NCI-H1694 treated with DMSO at 0.1 percent for 48 hours (cell line): ENCODE results near the gene NUP37.
"Not testable (repeated sequence)": the region's sequence is repeated elsewhere in the genome, so short reads cannot be mapped to it uniquely, and the experiment has no call there.

Experiments used
- DNase-seq: peaks from one replicate; lab custom pipeline; 2025; lab: John Stamatoyannopoulos, UW

Gene NUP37

DNA sequence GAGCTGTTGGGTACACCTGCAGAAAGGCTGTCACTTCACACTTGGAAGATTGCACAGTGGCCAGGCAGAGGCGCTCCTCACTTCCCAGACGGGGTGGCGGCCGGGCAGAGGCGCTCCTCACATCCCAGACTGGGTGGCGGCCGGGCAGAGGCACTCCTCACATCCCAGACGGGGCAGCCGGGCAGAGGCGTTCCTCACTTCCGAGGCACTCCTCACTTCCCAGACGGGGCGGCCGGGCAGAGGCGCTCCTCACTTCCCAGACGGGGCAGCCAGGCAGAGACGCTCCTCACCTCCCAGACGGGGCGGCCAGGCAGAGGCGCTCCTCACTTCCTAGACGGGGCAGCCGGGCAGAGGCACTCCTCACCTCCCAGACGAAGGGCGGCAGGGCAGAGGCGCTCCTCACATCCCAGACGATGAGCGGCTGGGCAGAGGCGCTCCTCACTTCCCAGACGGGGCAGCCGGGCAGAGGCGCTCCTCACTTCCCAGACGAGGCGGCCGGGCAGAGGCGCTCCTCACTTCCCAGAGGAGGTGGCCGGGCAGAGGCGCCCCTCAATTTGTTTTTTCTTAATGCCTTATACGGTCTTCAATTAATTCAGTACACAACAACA is 30.6 kb downstream of the NUP37 start:
- not testable (repeated sequence) for DNase-seq

GRCh38 chr12:102080842-102081241 is 39.1 kb downstream of the NUP37 start:
- no peak for DNase-seq

DNA sequence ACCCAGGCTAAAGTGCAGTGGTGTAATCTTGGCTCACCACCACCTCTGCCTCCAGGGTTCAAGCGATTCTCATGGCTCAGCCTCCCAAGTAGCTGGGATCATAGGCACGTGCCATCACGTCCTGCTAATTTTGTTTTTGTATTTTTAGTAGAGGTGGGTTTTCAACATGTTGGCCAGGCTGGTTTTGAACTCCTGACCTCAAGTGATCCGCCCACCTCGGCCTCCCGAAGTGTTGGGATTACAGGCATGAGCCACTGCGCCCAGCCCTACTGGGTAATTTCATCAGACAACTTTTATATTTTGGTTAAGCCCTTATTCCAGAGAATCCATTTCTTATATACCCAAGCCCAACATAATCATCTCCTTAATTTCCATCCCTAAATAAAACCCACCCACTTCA is 47.8 kb downstream of the NUP37 start:
- not testable (repeated sequence) for DNase-seq

DNA sequence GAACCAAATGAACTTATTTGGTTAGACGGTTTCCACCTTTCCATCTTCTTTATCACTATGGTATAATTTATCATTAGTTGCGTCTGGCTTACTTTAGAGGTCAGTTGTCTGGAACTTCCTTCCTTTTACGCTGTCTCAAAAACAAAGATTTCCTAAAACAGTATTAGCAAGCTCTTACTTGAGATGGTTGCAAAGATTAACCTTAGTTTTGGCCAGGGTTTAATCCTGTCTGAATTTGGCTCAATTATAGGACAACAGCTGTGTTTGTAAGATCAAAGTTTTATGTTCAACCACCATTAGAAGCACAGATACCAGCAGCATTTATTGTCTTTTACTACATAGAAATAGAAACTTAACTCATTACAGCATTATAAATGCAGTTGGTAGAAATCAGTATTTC is 50.2 kb downstream of the NUP37 start:
- DNase-seq: no peak

DNA sequence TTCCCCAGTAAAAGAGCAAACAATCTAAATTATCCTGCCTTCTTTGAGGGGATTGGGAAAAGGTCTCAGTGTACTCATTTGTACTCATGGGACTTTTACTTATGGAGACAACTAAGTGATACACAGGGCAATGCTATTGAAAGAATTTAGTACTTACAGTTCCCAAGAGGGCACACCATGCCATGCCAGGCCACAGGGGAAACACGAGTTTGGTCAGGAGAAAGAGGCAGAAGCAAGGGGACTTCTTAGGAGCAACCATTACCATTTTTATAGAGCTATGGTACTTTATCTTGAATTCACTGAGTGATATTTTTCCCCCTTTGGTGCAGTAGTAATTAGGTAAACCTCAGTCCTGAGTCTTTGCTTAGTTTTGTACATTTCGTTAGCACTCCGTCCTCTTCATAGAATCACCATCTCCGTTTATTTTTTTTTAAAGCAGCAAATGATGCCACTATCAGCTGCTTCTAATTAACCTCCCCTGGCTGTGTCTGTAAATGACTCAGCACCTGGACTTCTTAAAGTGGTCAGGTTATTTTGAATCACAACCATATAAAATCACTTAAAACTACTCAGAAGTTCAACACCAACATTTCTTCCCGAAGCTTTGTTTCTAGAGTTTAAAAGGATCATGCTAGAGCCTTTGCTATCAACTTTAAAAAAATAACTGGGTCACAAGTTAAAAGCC is 52.2 kb downstream of the NUP37 start:
- DNase-seq: no peak

DNA sequence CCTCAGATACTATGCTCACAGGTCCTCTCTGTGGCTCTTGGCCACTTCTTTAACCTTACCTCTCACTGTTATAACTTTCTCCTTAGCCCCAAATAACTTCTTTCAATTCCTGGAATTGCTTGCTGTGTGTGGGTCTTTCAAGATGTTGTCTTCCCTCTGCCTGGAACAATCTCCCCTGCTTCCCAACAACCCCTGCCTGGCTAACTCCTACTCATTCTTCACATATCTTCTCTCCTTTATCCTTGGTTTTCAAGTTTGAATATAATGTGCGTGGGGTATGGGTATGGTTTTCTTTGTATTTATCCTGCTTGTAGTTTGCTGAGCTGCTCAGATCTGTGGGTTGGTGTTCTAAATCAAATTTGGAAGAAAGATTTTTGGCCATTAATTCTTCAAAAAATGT is 55.4 kb downstream of the NUP37 start:
- DNase-seq: no peak

- no peak for DNase-seq
Observed at GRCh38 chr12:102063069-102063468, 56.8 kb downstream of the NUP37 start.

GRCh38 chr12:102062419-102062806 is 57.5 kb downstream of the NUP37 start:
- DNase-seq: no peak

GRCh38 chr12:102061560-102062418 is 58.1 kb downstream of the NUP37 start, which contains the start of gene WASHC3:
WASHC3 (minus strand) TSS chr12:102061991; CDS start chr12:102061962, 29 bp downstream.
- DNase-seq: peak; percentile 89

DNA sequence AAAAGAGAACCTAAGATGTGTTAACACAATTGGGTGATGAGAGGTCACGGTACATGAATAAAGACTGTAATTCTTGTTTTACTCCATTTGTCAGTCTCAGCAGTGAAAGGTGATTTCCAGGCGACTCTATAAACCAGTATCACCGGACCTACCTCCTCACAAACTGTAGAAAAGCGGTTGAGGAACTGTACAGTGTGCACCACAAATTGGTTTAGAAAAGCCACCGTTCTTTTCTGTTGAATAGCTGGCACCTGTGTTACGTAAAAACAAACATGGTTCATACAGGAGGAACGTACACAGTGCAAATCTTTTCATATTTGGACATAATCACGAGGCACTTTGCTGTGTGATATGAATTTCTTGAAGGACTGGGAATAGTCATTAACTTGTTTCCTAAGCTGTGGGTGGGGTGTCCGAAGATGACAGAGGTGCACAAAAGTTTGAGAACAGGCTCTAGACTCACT is 58.8 kb downstream of the NUP37 start:
- DNase-seq: no peak

DNA sequence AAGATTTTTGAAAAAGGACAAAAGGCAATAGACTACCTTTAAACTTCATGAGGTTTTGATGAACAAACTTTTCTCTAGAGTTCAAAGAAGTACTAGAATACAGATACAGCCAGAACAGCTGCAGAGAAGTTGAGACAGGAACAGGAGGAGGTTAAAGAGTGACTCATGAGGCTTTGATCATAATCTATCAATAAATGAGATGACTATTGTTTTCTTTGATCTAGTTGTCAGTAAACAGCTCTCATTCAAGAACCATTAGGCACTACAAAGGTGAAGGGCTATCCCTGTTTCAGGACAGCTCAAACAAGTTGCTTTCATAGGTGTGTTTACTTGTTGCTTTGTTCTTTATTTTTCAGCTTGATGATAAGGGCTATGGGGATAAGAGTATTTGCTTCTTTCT is 60.6 kb downstream of the NUP37 start:
- DNase-seq: no peak

DNA sequence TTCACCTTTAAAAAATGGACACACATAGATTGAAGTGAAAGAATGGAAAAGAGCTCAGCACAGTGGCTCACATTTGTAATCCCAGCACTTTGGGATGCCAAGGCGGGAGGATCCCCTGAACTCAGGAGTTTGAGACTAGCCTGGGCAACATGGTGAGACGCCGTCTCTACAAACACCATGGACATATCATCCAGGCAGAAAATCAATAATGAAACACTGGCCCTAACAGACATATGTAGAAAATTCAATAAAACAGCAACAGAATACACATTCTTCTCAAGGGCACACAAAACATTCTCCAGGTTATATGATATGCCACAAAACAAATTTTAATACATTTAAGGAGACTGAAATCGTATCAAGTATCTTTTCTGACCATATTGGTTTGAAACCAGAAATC is 65.6 kb downstream of the NUP37 start:
- no peak for DNase-seq

DNA sequence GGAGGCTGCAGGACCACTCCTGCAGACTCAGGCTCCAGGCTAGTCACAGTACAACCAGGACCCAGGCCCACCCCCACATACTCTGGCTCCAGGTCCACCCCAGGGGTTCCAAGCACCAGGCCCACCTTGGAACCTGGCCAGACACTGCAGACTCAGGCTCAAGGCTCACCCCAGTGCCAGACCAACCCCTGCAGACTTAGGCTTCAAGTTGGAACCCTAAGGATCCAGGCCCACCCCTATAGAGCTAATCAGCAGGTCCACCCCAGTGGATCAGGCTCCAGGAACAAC is 66.9 kb downstream of the NUP37 start:
- no peak for DNase-seq

DNA sequence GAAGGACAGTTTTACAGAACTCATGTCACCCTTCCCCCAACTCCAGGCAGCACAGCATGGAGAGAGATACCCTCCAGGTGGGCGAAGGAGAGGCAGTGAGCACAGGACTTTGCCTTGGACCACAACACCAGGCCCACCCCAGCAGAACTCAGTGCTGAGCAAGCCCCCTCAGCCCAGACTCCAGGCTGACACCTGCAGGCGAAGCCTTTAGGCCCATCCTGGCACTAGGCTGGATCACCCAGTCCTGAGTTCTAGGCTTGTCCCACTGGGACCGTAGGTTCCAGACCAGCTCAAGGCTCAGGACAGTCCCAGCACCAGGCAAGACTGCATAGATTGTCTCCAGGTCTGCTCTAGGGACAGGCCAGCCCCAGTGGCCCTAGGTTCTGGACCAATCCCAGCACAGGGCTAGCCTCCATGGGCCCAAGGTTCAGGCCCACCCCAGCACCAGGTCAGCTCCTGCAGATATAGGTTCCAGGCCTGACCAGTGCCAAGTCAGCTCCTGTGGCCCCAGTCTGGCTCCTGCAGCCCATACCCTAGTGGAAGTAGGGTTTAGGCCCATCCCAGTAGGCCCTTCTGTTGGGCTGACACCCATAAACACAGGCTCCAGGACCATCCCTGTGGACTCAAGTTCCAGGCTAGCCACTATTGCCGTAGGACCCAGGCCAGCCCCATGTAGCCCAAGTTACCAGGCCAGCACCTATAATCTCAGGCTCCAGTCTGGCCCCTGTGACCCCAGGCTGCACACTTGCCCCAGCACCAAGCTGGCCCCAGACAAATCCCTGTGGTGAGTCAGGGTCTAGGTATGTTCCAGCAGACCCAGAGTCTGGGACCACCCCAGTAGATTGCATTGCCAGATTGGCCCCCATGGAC is 67.5 kb downstream of the NUP37 start:
- DNase-seq: no peak

DNA sequence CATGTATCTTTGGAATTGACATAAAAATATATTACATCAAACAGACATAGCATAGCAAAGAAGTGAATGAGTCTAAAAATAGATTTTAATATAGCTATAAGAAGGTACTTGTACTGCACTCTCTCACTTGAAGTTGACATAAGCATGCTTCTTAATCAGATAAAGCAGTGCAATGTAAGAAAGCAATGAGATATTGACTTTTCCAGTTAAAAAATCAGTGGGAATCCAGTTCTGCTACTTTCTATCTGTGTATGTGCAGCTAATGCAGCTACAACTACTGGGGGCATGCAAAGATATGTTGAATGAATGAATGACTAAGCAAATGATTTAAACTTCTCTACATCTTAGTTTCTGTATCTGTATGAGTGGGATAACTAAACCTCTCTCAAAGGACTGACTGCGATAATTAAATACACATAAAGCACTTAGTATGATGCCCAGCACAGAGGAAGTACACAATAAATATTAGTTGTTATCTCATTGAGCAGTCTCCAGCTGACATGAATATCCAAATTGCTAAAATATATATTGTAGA is 68.4 kb downstream of the NUP37 start:
- DNase-seq: no peak

DNA sequence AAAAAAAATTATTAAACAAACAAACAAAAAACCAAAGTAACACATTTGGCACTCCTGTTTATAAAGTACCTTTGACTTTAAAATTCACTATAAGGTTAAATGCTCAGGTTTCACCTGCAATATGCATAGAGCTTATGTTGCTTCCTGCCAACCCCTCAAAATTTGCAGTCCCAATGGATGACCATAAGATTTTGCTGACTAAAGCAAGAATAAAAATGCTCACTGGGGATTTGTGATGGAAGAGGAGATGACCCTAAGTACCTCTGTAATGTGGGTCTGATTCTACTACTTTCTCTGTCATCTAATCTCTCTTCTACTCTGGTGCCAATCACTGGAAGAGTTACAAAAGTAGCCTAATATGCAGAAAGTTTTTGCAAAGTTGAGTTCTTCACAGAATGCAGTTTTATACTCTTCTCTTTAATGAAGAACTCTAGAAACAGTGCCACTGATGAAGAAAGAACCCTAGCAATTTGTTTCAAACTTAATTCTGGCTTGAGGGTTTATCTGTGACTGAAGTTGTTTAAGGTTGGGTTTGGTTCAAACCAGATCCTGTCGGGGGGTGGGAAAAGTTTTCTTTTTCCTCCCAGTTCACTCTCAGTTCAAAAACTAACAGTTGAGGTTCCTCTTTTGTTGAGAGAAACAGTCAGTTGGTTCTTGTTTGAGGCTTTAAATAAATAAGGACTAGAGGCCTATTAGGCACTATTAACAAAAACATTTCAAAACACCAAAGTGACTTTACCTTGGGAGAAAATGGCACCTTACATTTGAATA is 69.1 kb downstream of the NUP37 start:
- DNase-seq: no peak

GRCh38 chr12:102043928-102044327 is 76.0 kb downstream of the NUP37 start:
- DNase-seq: no peak

DNA sequence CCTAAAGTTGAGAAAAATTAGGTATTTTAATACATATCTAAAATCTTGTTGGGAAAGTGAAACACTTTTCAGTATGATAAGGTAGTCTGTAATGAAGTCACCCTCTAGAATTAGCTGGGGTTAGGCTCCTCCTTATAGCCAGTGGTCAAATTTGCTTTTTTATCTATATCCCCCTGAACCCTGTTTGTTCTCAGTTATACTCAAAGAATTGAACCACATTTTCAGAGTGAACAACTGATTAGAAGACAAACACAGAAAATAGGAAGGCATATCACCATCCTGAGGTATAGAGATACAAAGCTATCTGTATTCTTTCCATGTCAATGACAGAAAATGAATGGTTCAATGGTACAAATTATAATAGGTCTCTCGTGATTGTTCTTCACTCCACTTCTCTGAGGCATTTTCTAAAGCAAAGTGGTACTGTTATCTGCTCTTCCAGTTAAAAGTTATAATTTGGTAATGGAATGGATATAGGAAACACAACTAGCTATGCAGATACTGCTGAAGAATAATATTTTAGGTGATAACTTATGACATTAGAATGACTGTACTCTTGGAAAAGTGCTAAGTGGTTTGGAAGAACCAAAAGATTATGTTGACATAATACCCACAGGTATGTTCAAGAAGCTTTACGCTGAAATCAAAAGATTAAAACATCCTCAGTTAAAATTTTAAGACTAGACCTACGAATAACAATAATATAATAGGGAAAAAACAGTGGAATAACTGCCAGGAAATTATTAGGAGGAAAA is 85.7 kb downstream of the NUP37 start:
- no peak for DNase-seq

GRCh38 chr12:102031852-102032251 is 88.1 kb downstream of the NUP37 start:
- no peak for DNase-seq

GRCh38 chr12:102029141-102029540 is 90.8 kb downstream of the NUP37 start:
- no peak for DNase-seq
